HG03558 (cell line): Measurements from ENCODE around the gene YPEL5.
A peak's percentile ranks its signal among the peaks of the same experiment; 100 is the strongest.
"Not testable (repeated sequence)": the region's sequence is repeated elsewhere in the genome, so short reads cannot be mapped to it uniquely, and the experiment has no call there.

ENCODE experiments used
- ATAC-seq: cut with Tn5 transposase; IDR thresholded peaks from one replicate; pipeline ENCODE4 v1.9.1; 2021; ENCODE audit warnings: moderate number of reproducible peaks; ENCODE audit not compliant: unreplicated experiment; ENCODE audit errors: extremely low read depth

The YPEL5 gene

GRCh38 chr2:30146337-30147195, at the start of gene YPEL5:
YPEL5 (plus strand) TSS chr2:30147007; CDS start chr2:30156652, 9,645 bp downstream.
- ATAC-seq = peak; percentile 86

GRCh38 chr2:30098266-30099005, 48.4 kb upstream of the YPEL5 start:
- ATAC-seq = no peak

- ATAC-seq = not testable (repeated sequence)
Observed at GRCh38 chr2:30099366-30099765, 47.4 kb upstream of the YPEL5 start.

GRCh38 chr2:30100691-30101090, 46.1 kb upstream of the YPEL5 start:
- ATAC-seq = not testable (repeated sequence)

GRCh38 chr2:30104307-30104706, 42.5 kb upstream of the YPEL5 start:
- no peak for ATAC-seq

GRCh38 chr2:30105556-30105955, 41.3 kb upstream of the YPEL5 start:
- no peak for ATAC-seq

GRCh38 chr2:30106543-30106942, 40.3 kb upstream of the YPEL5 start:
- ATAC-seq = no peak

GRCh38 chr2:30108192-30108591, 38.6 kb upstream of the YPEL5 start:
- ATAC-seq = no peak

GRCh38 chr2:30108851-30109250, 38.0 kb upstream of the YPEL5 start:
- no peak for ATAC-seq

GRCh38 chr2:30109856-30110255, 37.0 kb upstream of the YPEL5 start:
- ATAC-seq = no peak

- ATAC-seq = no peak
Observed at GRCh38 chr2:30110773-30111172, 36.0 kb upstream of the YPEL5 start.

- ATAC-seq = not testable (repeated sequence)
Observed at GRCh38 chr2:30111186-30111585, 35.6 kb upstream of the YPEL5 start.

GRCh38 chr2:30112561-30112960, 34.2 kb upstream of the YPEL5 start:
- no peak for ATAC-seq

- ATAC-seq = no peak
Observed at GRCh38 chr2:30113617-30114293, 33.1 kb upstream of the YPEL5 start.

- ATAC-seq = no peak
Observed at GRCh38 chr2:30115141-30115980, 31.4 kb upstream of the YPEL5 start.

GRCh38 chr2:30115981-30116285, 30.9 kb upstream of the YPEL5 start:
- no peak for ATAC-seq

- no peak for ATAC-seq
Observed at GRCh38 chr2:30122362-30122761, 24.4 kb upstream of the YPEL5 start.

- no peak for ATAC-seq
Observed at GRCh38 chr2:30127016-30127893, 19.6 kb upstream of the YPEL5 start.

- no peak for ATAC-seq
Observed at GRCh38 chr2:30134582-30134981, 12.2 kb upstream of the YPEL5 start.
